Activated naive CD4-positive, alpha-beta T cell treated with anti-CD3 and anti-CD28 coated beads, Interleukin-2, amount 10 ng/mL, durations not matched to agents 7 days and 5 days (primary cell): ENCODE results near the gene SLF2.

Experiments used
- CTCF ChIA-PET: fragments of 350-600 bp; sonication (Branson Sonifier 250); formaldehyde crosslinking; loops from one replicate; lab custom pipeline; 2021; ENCODE audit warnings: antibody characterized with exemption; lab: Charles Lee
- DNase-seq: peaks from one replicate; pipeline ENCODE4 v3.0.0-alpha.2; 2020
- H3K27ac Mint-ChIP-seq: one replicate; pipeline ENCODE4 v1.8.0; 2021; ENCODE audit warnings: mild to moderate bottlenecking, moderate library complexity, mixed read lengths
- H3K27me3 Mint-ChIP-seq: one replicate; pipeline ENCODE4 v1.8.0; 2021; ENCODE audit warnings: mild to moderate bottlenecking, mixed read lengths
- H3K36me3 Mint-ChIP-seq: one replicate; pipeline ENCODE4 v1.8.0; 2021; ENCODE audit warnings: mixed read lengths
- H3K4me1 Mint-ChIP-seq: one replicate; pipeline ENCODE4 v1.8.0; 2021; ENCODE audit warnings: mixed read lengths
- H3K4me3 Mint-ChIP-seq: one replicate; pipeline ENCODE4 v1.8.0; 2021; ENCODE audit warnings: mild to moderate bottlenecking, moderate library complexity, mixed read lengths
- H3K9me3 Mint-ChIP-seq: one replicate; pipeline ENCODE4 v1.8.0; 2021; ENCODE audit warnings: mixed read lengths

Gene SLF2

GRCh38 chr10:100978901-100979195 lies 66.1 kb downstream of the SLF2 start:
- Mint-ChIP-seq H3K27me3 (no peaks in the 10 kb centered on the region), H3K4me3 (no peak overlapping the region), H3K9me3 (no peaks in the 10 kb centered on the region), H3K4me1 (no peaks in the 10 kb centered on the region), H3K36me3 (peaks cover 4% of the 10 kb centered on the region), H3K27ac (no peak overlapping the region)
- DNase-seq: no peak
- CTCF ChIA-PET: no interaction called here

- no peaks in the 10 kb centered on the region for H3K4me1 Mint-ChIP-seq
- no peaks in the 10 kb centered on the region for H3K27me3 Mint-ChIP-seq
- CTCF ChIA-PET: interaction anchor here (1.5 kb wide), 1 partner anchor 18 kb away, joined by 5 read pairs; no protein-coding TSS in a partner anchor
- no peak for DNase-seq
- no peak overlapping the region for H3K4me3 Mint-ChIP-seq
- no peaks in the 10 kb centered on the region for H3K9me3 Mint-ChIP-seq
- H3K36me3 Mint-ChIP-seq: peaks cover 4% of the 10 kb centered on the region
- no peak overlapping the region for H3K27ac Mint-ChIP-seq
Observed at GRCh38 chr10:100979791-100980272, 67.1 kb downstream of the SLF2 start.

- peaks cover 4% of the 10 kb centered on the region for H3K36me3 Mint-ChIP-seq
Observed at GRCh38 chr10:100980311-100980710, 67.5 kb downstream of the SLF2 start.

GRCh38 chr10:100980711-100981110 lies 67.9 kb downstream of the SLF2 start:
- H3K4me1 Mint-ChIP-seq: peaks cover under 1% of the 10 kb centered on the region
- H3K36me3 Mint-ChIP-seq: peaks cover 4% of the 10 kb centered on the region
- no peak overlapping the region for H3K4me3 Mint-ChIP-seq
- CTCF ChIA-PET: interaction anchor here (1.5 kb wide), 1 partner anchor 18 kb away, joined by 5 read pairs; no protein-coding TSS in a partner anchor
- H3K27ac Mint-ChIP-seq: no peak overlapping the region
- H3K27me3 Mint-ChIP-seq: no peaks in the 10 kb centered on the region
- peak; percentile 12 for DNase-seq
- no peaks in the 10 kb centered on the region for H3K9me3 Mint-ChIP-seq

More at GRCh38 chr10:100980311-100980710, 67.5 kb downstream of the SLF2 start:
- H3K27ac Mint-ChIP-seq: no peak overlapping the region
- no peak for DNase-seq
- no peak overlapping the region for H3K4me3 Mint-ChIP-seq
- CTCF ChIA-PET: interaction anchor here (1.5 kb wide), 1 partner anchor 18 kb away, joined by 5 read pairs; no protein-coding TSS in a partner anchor
- no peaks in the 10 kb centered on the region for H3K27me3 Mint-ChIP-seq
- H3K4me1 Mint-ChIP-seq: no peaks in the 10 kb centered on the region
- H3K9me3 Mint-ChIP-seq: no peaks in the 10 kb centered on the region

GRCh38 chr10:100981178-100981772 lies 68.5 kb downstream of the SLF2 start:
- no peaks in the 10 kb centered on the region for H3K27me3 Mint-ChIP-seq
- H3K4me3 Mint-ChIP-seq: no peak overlapping the region
- H3K9me3 Mint-ChIP-seq: no peaks in the 10 kb centered on the region
- H3K36me3 Mint-ChIP-seq: peaks cover 4% of the 10 kb centered on the region
- H3K27ac Mint-ChIP-seq: no peak overlapping the region
- peaks cover 6% of the 10 kb centered on the region for H3K4me1 Mint-ChIP-seq
- DNase-seq: no peak
- CTCF ChIA-PET: no interaction called here

- Mint-ChIP-seq H3K4me3 (no peak overlapping the region), H3K9me3 (no peaks in the 10 kb centered on the region), H3K27ac (no peak overlapping the region), H3K36me3 (peaks cover 11% of the 10 kb centered on the region), H3K4me1 (peaks cover 23% of the 10 kb centered on the region), H3K27me3 (no peaks in the 10 kb centered on the region)
- no peak for DNase-seq
- CTCF ChIA-PET: interaction anchor here (1.3 kb wide), 1 partner anchor 36 kb away, joined by 3 read pairs; no protein-coding TSS in a partner anchor
Observed at GRCh38 chr10:100982916-100983830, 70.4 kb downstream of the SLF2 start.

- DNase-seq: peak; percentile 11
- H3K27me3 Mint-ChIP-seq: no peaks in the 10 kb centered on the region
- peaks cover 11% of the 10 kb centered on the region for H3K36me3 Mint-ChIP-seq
- peaks cover 30% of the 10 kb centered on the region for H3K4me1 Mint-ChIP-seq
- H3K27ac Mint-ChIP-seq: peak overlapping the region; percentile 46
- CTCF ChIA-PET: interaction anchor here (1.3 kb wide), 1 partner anchor 35 kb away, joined by 3 read pairs; no protein-coding TSS in a partner anchor
- no peak overlapping the region for H3K4me3 Mint-ChIP-seq
- no peaks in the 10 kb centered on the region for H3K9me3 Mint-ChIP-seq
Observed at GRCh38 chr10:100983868-100984671, 71.3 kb downstream of the SLF2 start.

- CTCF ChIA-PET: interaction anchor here (0.6 to 5.2 kb wide), 3 partner anchors 12 to 640 kb away, joined by 3 to 26 read pairs (median 6); no protein-coding TSS in a partner anchor
- H3K36me3 Mint-ChIP-seq: peaks cover 16% of the 10 kb centered on the region
- no peak overlapping the region for H3K27ac Mint-ChIP-seq
- H3K4me3 Mint-ChIP-seq: no peak overlapping the region
- peak; percentile 8 for DNase-seq
- H3K4me1 Mint-ChIP-seq: peaks cover 36% of the 10 kb centered on the region
- H3K9me3 Mint-ChIP-seq: no peaks in the 10 kb centered on the region
- H3K27me3 Mint-ChIP-seq: no peaks in the 10 kb centered on the region
Observed at GRCh38 chr10:100984672-100985177, 72.0 kb downstream of the SLF2 start.

GRCh38 chr10:100985336-100985735 lies 72.6 kb downstream of the SLF2 start:
- Mint-ChIP-seq H3K36me3 (peaks cover 17% of the 10 kb centered on the region), H3K9me3 (no peaks in the 10 kb centered on the region), H3K4me3 (no peak overlapping the region), H3K4me1 (peaks cover 38% of the 10 kb centered on the region), H3K27ac (no peak overlapping the region), H3K27me3 (no peaks in the 10 kb centered on the region)
- DNase-seq: no peak
- CTCF ChIA-PET: interaction anchor here (0.6 to 5.2 kb wide), 3 partner anchors 12 to 641 kb away, joined by 3 to 26 read pairs (median 6); no protein-coding TSS in a partner anchor

- Mint-ChIP-seq H3K9me3 (no peaks in the 10 kb centered on the region), H3K4me3 (peak overlapping the region; percentile 88), H3K27me3 (no peaks in the 10 kb centered on the region), H3K4me1 (peaks cover 39% of the 10 kb centered on the region), H3K36me3 (peaks cover 25% of the 10 kb centered on the region), H3K27ac (peak overlapping the region; percentile 89)
- DNase-seq: no peak
- CTCF ChIA-PET: interaction anchor here (0.7 to 5.2 kb wide), 5 partner anchors 11 to 33 kb away, joined by 3 to 26 read pairs (median 3); no protein-coding TSS in a partner anchor
Observed at GRCh38 chr10:100986623-100986951, 73.8 kb downstream of the SLF2 start.

- peak; percentile 92 for DNase-seq
Observed at GRCh38 chr10:100986952-100987684, 74.4 kb downstream of the SLF2 start, which contains the start of the genes MRPL43 and TWNK. TSS of gene MRPL43 (minus strand) at chr10:100987497. CDS start at chr10:100987443, 54 bp downstream. TSS of gene TWNK (plus strand) at chr10:100987543. CDS start at chr10:100988211, 668 bp downstream.

GRCh38 chr10:100987685-100988049 lies 74.9 kb downstream of the SLF2 start:
- no peaks in the 10 kb centered on the region for H3K9me3 Mint-ChIP-seq
- H3K27ac Mint-ChIP-seq: peak overlapping the region; percentile 89
- H3K4me1 Mint-ChIP-seq: peaks cover 39% of the 10 kb centered on the region
- H3K36me3 Mint-ChIP-seq: peaks cover 24% of the 10 kb centered on the region
- peak overlapping the region; percentile 88 for H3K4me3 Mint-ChIP-seq
- H3K27me3 Mint-ChIP-seq: no peaks in the 10 kb centered on the region
- CTCF ChIA-PET: interaction anchor here (0.8 to 5.2 kb wide), 3 partner anchors 10 to 24 kb away, joined by 3 to 26 read pairs (median 3); no protein-coding TSS in a partner anchor
- DNase-seq: no peak

More at GRCh38 chr10:100986952-100987684, 74.4 kb downstream of the SLF2 start, which contains the start of the genes MRPL43 and TWNK:
- H3K4me3 Mint-ChIP-seq: peak within 1 kb of the TSS; percentile 88
- peaks cover 39% of the 10 kb centered on the region for H3K4me1 Mint-ChIP-seq
- no peaks in the 10 kb centered on the region for H3K27me3 Mint-ChIP-seq
- H3K9me3 Mint-ChIP-seq: no peaks in the 10 kb centered on the region
- peaks cover 24% of the 10 kb centered on the region for H3K36me3 Mint-ChIP-seq
- CTCF ChIA-PET: interaction anchor here (0.8 to 5.2 kb wide), 5 partner anchors 10 to 32 kb away, joined by 3 to 26 read pairs (median 3); no protein-coding TSS in a partner anchor
- peak within 1 kb of the TSS; percentile 89 for H3K27ac Mint-ChIP-seq
